ENCODE results near the gene KRTAP9-1. TPM values are rescaled to one million over a fixed set of nuclear protein-coding genes. Genes with fewer than 3 reads are reported as not detected.
"Not testable (repeated sequence)": the region's sequence is repeated elsewhere in the genome, so short reads cannot be mapped to it uniquely, and the experiment has no call there.

The KRTAP9-1 gene
- polyA plus RNA-seq, 3 donors, result not detected

DNA sequence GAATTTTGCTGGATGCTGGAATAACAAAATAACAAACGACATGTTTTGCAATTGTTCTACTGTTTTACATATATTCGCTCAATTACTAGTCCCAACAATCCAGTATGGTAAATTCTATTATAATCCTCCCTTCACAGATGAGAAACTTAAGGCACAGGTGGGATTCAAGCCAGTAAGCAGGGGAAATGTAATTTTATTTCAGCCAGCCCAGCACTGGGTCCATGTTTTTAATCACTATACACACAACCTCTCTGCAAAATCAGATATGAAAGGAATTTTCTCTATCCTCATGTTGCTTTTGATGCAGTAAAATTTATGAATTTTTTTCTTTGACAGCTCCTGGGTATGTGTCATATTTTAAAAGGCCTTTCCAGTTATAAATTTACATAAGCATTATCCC is 44.4 kb upstream of the KRTAP9-1 start:
- H3K4me1 Mint-ChIP-seq, result no peaks in the 10 kb centered on the region
- no peaks in the 10 kb centered on the region for H3K4me1 ChIP-seq (ENCODE audit: control insufficient read depth in 1 of 2, insufficient read depth in 2 of 2, low read length in 2 of 2)
- no peak overlapping the region for H3K4me3 Mint-ChIP-seq
- no peak overlapping the region for H3K9ac ChIP-seq (ENCODE audit: insufficient read depth, low read length, poor library complexity, severe bottlenecking)
- H3K9me3 ChIP-seq (replicated peaks in 1 of 2; ENCODE audit: control insufficient read depth in 1 of 2, insufficient read depth in 1 of 2, low read length in 2 of 2), result peaks cover 7 to 21% of the 10 kb centered on the region in 2 donors
- no peak overlapping the region for H2AFZ ChIP-seq (ENCODE audit: insufficient read depth, low read depth, low read length, poor library complexity, severe bottlenecking)
- H3K27ac Mint-ChIP-seq, result no peak overlapping the region
- H3K27me3 ChIP-seq (ENCODE audit: control insufficient read depth in 2 of 2, insufficient read depth in 2 of 2, low read length in 2 of 2), result no peaks in the 10 kb centered on the region
- no peak for DNase-seq
- no peaks in the 10 kb centered on the region for H3K36me3 Mint-ChIP-seq
- H3K36me3 ChIP-seq (replicated peaks in 1 of 2; ENCODE audit: control insufficient read depth in 1 of 2, insufficient read depth in 2 of 2, low read length in 2 of 2), result no peaks in the 10 kb centered on the region
- intact Hi-C loops (cut with micrococcal nuclease), result no loop called here
- no peaks in the 10 kb centered on the region for H3K79me2 ChIP-seq (ENCODE audit: insufficient read depth, low read length)
- WGBS (ENCODE audit: insufficient coverage), result no CpG with 5 or more reads among the region's 2 CpGs
- H3K27ac ChIP-seq (ENCODE audit: low read depth in 1 of 2, low read length in 2 of 2), result no peak overlapping the region
- H3K4me2 ChIP-seq (replicated peaks; ENCODE audit: extremely low read depth, low read length, poor library complexity, severe bottlenecking), result no peak overlapping the region
- no peak overlapping the region for H3K4me3 ChIP-seq (replicated peaks in 1 of 3; ENCODE audit: low read depth in 2 of 3, low read length in 3 of 3)
- TF ChIP-seq, protein P1, sequence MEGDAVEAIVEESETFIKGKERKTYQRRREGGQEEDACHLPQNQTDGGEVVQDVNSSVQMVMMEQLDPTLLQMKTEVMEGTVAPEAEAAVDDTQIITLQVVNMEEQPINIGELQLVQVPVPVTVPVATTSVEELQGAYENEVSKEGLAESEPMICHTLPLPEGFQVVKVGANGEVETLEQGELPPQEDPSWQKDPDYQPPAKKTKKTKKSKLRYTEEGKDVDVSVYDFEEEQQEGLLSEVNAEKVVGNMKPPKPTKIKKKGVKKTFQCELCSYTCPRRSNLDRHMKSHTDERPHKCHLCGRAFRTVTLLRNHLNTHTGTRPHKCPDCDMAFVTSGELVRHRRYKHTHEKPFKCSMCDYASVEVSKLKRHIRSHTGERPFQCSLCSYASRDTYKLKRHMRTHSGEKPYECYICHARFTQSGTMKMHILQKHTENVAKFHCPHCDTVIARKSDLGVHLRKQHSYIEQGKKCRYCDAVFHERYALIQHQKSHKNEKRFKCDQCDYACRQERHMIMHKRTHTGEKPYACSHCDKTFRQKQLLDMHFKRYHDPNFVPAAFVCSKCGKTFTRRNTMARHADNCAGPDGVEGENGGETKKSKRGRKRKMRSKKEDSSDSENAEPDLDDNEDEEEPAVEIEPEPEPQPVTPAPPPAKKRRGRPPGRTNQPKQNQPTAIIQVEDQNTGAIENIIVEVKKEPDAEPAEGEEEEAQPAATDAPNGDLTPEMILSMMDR (IDR thresholded peaks at IDR 0.05), result no peak
- peaks cover 17 to 32% (median 25%) of the 10 kb centered on the region in 7 donors for H3K9me3 Mint-ChIP-seq
- H3K27me3 Mint-ChIP-seq (ENCODE audit: low read depth in 3 of 3), result peaks cover 3 to 4% (median 3%) of the 10 kb centered on the region in 3 donors
- H4K20me1 ChIP-seq (ENCODE audit: insufficient read depth, low read length), result no peaks in the 10 kb centered on the region

DNA sequence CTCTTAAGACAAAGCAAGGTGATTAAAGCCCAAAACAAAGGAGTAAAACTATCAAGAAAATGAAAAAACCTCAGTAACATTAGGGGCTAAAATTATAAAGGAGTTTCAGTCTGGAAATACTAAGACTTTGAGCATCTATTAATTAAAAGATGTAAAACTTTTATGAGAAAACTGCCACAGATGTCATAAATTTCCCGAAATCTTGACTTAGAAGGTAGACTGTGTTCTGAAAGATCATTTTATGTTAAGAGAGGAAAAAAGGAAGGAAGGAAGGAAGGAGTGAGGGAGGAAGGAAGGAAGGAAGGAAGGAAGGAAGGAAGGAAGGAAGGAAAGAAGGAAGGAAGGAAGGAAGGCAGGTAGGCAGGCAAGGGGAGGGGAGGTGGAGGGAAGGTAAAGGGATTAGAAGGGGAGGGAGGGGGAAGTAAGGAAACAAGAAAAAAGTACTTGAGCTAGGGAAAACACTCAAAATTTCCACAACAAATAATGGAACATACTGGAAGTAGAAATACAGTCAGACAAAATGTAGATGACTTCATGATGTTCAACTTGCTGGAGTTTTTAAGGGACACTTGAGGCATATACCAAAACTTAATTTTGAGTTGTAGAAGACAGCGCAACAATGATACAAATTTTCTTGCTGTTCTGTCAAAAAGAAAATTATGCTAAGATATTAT is 42.0 kb upstream of the KRTAP9-1 start:
- H3K4me1 ChIP-seq (ENCODE audit: control insufficient read depth in 1 of 2, insufficient read depth in 2 of 2, low read length in 2 of 2), result no peaks in the 10 kb centered on the region
- H3K9ac ChIP-seq (ENCODE audit: insufficient read depth, low read length, poor library complexity, severe bottlenecking), result no peak overlapping the region
- no peaks in the 10 kb centered on the region for H3K4me1 Mint-ChIP-seq
- H2AFZ ChIP-seq (ENCODE audit: insufficient read depth, low read depth, low read length, poor library complexity, severe bottlenecking), result no peak overlapping the region
- H3K36me3 Mint-ChIP-seq, result no peaks in the 10 kb centered on the region
- H3K27ac ChIP-seq (ENCODE audit: low read depth in 1 of 2, low read length in 2 of 2), result no peak overlapping the region
- no peak overlapping the region for H3K4me3 Mint-ChIP-seq
- 100% methylated on average over 1 of the region's 2 CpGs for WGBS (ENCODE audit: insufficient coverage)
- H3K4me3 ChIP-seq (replicated peaks in 1 of 3; ENCODE audit: low read depth in 2 of 3, low read length in 3 of 3), result no peak overlapping the region
- H3K9me3 ChIP-seq (replicated peaks in 1 of 2; ENCODE audit: control insufficient read depth in 1 of 2, insufficient read depth in 1 of 2, low read length in 2 of 2), result peaks cover 6 to 13% of the 10 kb centered on the region in 2 donors
- peaks cover 3 to 4% (median 3%) of the 10 kb centered on the region in 3 donors for H3K27me3 Mint-ChIP-seq (ENCODE audit: low read depth in 3 of 3)
- intact Hi-C loops (cut with micrococcal nuclease), result no loop called here
- no peaks in the 10 kb centered on the region for H3K36me3 ChIP-seq (replicated peaks in 1 of 2; ENCODE audit: control insufficient read depth in 1 of 2, insufficient read depth in 2 of 2, low read length in 2 of 2)
- TF ChIP-seq, protein P1 (IDR thresholded peaks at IDR 0.05), result no peak
- H3K9me3 Mint-ChIP-seq, result peaks cover 8 to 17% (median 14%) of the 10 kb centered on the region in 7 donors
- no peak overlapping the region for H3K4me2 ChIP-seq (replicated peaks; ENCODE audit: extremely low read depth, low read length, poor library complexity, severe bottlenecking)
- H4K20me1 ChIP-seq (ENCODE audit: insufficient read depth, low read length), result no peaks in the 10 kb centered on the region
- no peaks in the 10 kb centered on the region for H3K79me2 ChIP-seq (ENCODE audit: insufficient read depth, low read length)
- H3K27ac Mint-ChIP-seq, result no peak overlapping the region
- H3K27me3 ChIP-seq (ENCODE audit: control insufficient read depth in 2 of 2, insufficient read depth in 2 of 2, low read length in 2 of 2), result no peaks in the 10 kb centered on the region
- DNase-seq, result no peak

DNA sequence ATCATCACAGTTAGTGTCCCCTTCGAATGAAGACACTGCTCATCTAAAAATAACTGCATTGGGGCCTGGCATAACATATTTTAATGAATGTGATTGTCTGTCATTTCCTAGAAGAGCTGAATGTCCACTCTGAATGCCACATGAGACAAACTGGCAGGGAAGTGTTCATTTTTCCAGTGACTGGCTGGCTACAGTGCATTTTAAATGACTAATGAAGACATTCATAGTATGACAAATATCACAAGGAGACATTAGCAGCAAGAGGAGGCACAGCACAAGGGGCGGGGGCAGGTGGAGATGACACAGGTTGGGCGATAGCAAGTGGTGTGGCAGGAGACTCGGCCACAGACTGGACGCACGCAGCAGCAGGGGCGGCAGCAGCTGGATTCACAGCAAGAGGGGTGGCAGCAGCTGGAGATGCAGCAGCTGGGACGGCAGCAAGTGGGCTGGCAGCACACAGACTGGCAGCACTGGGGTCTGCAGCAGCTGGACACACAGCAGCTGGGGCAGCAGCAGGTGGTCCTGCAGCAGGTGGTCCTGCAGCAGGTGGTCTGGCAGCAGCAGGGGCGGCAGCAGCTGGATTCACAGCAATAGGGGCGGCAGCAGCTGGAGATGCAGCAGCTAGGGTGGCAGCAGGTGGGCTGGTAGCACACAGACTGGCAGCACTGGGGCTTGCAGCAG is 40.6 kb upstream of the KRTAP9-1 start:
- H3K9me3 ChIP-seq (replicated peaks in 1 of 2; ENCODE audit: control insufficient read depth in 1 of 2, insufficient read depth in 1 of 2, low read length in 2 of 2); H3K27ac ChIP-seq (ENCODE audit: low read depth in 1 of 2, low read length in 2 of 2); H3K27me3 Mint-ChIP-seq (ENCODE audit: low read depth in 3 of 3); H3K4me1 ChIP-seq (ENCODE audit: control insufficient read depth in 1 of 2, insufficient read depth in 2 of 2, low read length in 2 of 2); H3K36me3 ChIP-seq (replicated peaks in 1 of 2; ENCODE audit: control insufficient read depth in 1 of 2, insufficient read depth in 2 of 2, low read length in 2 of 2); H3K4me2 ChIP-seq (replicated peaks; ENCODE audit: extremely low read depth, low read length, poor library complexity, severe bottlenecking); DNase-seq; H3K9ac ChIP-seq (ENCODE audit: insufficient read depth, low read length, poor library complexity, severe bottlenecking); H3K4me1 Mint-ChIP-seq; H3K4me3 ChIP-seq (replicated peaks in 1 of 3; ENCODE audit: low read depth in 2 of 3, low read length in 3 of 3); intact Hi-C loops (cut with micrococcal nuclease); H3K9me3 Mint-ChIP-seq; H3K36me3 Mint-ChIP-seq; H3K79me2 ChIP-seq (ENCODE audit: insufficient read depth, low read length); H4K20me1 ChIP-seq (ENCODE audit: insufficient read depth, low read length); H2AFZ ChIP-seq (ENCODE audit: insufficient read depth, low read depth, low read length, poor library complexity, severe bottlenecking); H3K27me3 ChIP-seq (ENCODE audit: control insufficient read depth in 2 of 2, insufficient read depth in 2 of 2, low read length in 2 of 2); H3K27ac Mint-ChIP-seq; H3K4me3 Mint-ChIP-seq: not testable (repeated sequence)
- 86% methylated on average over 6 of the region's 10 CpGs for WGBS (ENCODE audit: insufficient coverage)

Data from CD14-positive monocyte (primary cell).